Lower lobe of right lung (tissue), 2 donors: ENCODE data around the gene GPR25. TPM values are rescaled to one million over a fixed set of nuclear protein-coding genes. Genes with fewer than 3 reads are reported as not detected.
"Not testable (repeated sequence)": the region's sequence is repeated elsewhere in the genome, so short reads cannot be mapped to it uniquely, and the experiment has no call there.

Experiments used
- ATAC-seq, 2 donors: fragments of 200-7000 bp; cut with Tn5 transposase; one replicate each; pipeline ENCODE4 v1.9.1; 2020 to 2022; ENCODE audit warnings: mild to moderate bottlenecking in 2 of 2, moderate library complexity in 2 of 2
- DNase-seq: peaks from one replicate; pipeline ENCODE4 v3.0.0-alpha.2; 2020
- H3K27ac ChIP-seq: fragments of 200-600 bp; one replicate; pipeline ENCODE4 v1.8.0; 2022
- H3K27me3 ChIP-seq: fragments of 200-600 bp; one replicate; pipeline ENCODE4 v1.8.0; 2022; ENCODE audit warnings: low read depth
- H3K36me3 ChIP-seq: fragments of 200-600 bp; one replicate; pipeline ENCODE4 v1.8.0; 2022; ENCODE audit warnings: mild to moderate bottlenecking
- H3K4me1 ChIP-seq: fragments of 200-600 bp; one replicate; pipeline ENCODE4 v1.8.0; 2022
- H3K4me3 ChIP-seq: fragments of 200-600 bp; one replicate; pipeline ENCODE4 v1.8.0; 2022; ENCODE audit warnings: mild to moderate bottlenecking
- H3K9me3 ChIP-seq: fragments of 200-600 bp; one replicate; pipeline ENCODE4 v1.8.0; 2022
- intact Hi-C: fragments of 100-400 bp; cut with DNase I; formaldehyde crosslinking; loops from one replicate; pipeline ENCODE4 v1.11.0; 2022
- total RNA-seq: library from RNA; stranded (reverse); fragmentation: NEBNext Ultra II Directional; extraction: Animal tissue kit (Norgen Biotek cat#: 25700); gene quantifications from one replicate; pipeline ENCODE4 v1.2.1, GENCODE V29; 2021
- TF ChIP-seq, protein P1 (sequence below): fragments of 200-600 bp; IDR thresholded peaks from one replicate; pipeline ENCODE4 v1.8.0; 2022; ENCODE audit warnings: antibody characterized with exemption, mild to moderate bottlenecking
- donor health status: DM: no; HTN: yes; CAD: no; lungs with severe emphysema.

Gene GPR25
- total RNA-seq, 1 donor from 2014 or later = 0.62 TPM

DNA sequence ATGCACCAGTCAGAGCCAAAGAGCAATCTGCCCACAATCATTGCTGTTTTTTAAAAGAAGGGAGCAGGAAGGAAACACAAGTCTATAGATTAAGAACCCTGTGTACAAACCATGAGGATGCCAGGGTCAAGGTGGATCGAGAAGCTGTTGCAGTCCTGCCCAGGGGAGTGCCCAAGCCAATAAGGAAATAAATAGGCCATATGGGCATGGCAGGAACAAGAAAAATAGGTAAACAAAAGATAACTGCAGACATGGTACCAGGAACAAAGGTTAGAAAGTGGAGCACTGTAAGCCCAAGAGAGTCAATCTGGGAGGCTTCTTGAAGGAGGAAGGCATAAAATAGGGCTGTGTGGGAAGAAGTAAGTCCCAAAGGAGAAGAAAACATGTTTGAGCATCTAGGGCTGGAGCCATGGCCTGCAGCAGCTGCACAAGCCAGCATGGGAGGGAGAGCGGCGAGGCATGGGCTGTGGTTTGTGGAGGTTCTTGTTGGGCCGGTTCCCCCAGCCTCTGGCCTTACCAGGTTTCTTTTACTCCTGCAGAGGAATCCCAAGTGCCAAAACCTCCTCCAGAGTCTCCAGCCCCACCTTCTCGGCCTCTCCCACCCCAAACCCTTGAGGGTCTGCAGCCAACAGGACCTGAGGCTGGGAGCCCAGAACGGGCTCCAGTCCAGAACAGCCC lies 35.5 kb downstream of the GPR25 start:
- no peak for ATAC-seq
- no peak for DNase-seq
- intact Hi-C loops = no loop called here
- H3K4me1 ChIP-seq = no peaks in the 10 kb centered on the region
- H3K9me3 ChIP-seq = no peaks in the 10 kb centered on the region
- no peak overlapping the region for H3K4me3 ChIP-seq
- no peaks in the 10 kb centered on the region for H3K36me3 ChIP-seq
- no peak overlapping the region for H3K27ac ChIP-seq
- H3K27me3 ChIP-seq = no peaks in the 10 kb centered on the region
- TF ChIP-seq, protein P1, sequence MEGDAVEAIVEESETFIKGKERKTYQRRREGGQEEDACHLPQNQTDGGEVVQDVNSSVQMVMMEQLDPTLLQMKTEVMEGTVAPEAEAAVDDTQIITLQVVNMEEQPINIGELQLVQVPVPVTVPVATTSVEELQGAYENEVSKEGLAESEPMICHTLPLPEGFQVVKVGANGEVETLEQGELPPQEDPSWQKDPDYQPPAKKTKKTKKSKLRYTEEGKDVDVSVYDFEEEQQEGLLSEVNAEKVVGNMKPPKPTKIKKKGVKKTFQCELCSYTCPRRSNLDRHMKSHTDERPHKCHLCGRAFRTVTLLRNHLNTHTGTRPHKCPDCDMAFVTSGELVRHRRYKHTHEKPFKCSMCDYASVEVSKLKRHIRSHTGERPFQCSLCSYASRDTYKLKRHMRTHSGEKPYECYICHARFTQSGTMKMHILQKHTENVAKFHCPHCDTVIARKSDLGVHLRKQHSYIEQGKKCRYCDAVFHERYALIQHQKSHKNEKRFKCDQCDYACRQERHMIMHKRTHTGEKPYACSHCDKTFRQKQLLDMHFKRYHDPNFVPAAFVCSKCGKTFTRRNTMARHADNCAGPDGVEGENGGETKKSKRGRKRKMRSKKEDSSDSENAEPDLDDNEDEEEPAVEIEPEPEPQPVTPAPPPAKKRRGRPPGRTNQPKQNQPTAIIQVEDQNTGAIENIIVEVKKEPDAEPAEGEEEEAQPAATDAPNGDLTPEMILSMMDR = no peak

GRCh38 chr1:200909071-200909470 lies 36.3 kb downstream of the GPR25 start:
- DNase-seq = no peak
- intact Hi-C loops = no loop called here
- Histone ChIP-seq H3K36me3 (no peaks in the 10 kb centered on the region), H3K4me3 (no peak overlapping the region), H3K27ac (no peak overlapping the region), H3K9me3 (no peaks in the 10 kb centered on the region), H3K4me1 (no peaks in the 10 kb centered on the region), H3K27me3 (no peaks in the 10 kb centered on the region)
- no peak for ATAC-seq
- TF ChIP-seq, protein P1 = no peak

GRCh38 chr1:200909757-200910239 lies 37.0 kb downstream of the GPR25 start:
- no peak overlapping the region for H3K27ac ChIP-seq
- H3K9me3 ChIP-seq = no peaks in the 10 kb centered on the region
- DNase-seq (no peak), ATAC-seq (no peak)
- no peaks in the 10 kb centered on the region for H3K27me3 ChIP-seq
- intact Hi-C loops = no loop called here
- TF ChIP-seq, protein P1 = no peak
- H3K4me3 ChIP-seq = no peak overlapping the region
- H3K36me3 ChIP-seq = no peaks in the 10 kb centered on the region
- no peaks in the 10 kb centered on the region for H3K4me1 ChIP-seq

DNA sequence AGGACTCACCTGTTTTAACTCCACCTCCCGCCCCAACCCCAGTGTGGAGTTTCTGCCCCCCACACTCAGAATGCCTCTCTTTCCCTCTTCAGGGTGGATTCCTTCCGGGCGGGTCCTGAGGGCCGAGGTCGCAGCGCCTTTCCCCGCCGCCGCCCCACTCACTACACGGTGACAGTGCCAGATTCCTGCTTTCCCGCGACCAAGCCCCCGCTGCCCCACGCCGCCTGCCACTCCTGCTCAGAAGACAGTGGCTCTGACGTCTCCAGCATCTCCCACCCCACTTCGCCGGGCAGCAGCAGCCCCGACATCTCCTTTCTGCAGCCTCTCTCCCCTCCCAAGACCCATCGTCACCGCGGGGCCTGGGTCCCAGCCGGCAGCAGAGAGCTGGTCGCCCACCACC lies 38.6 kb downstream of the GPR25 start:
- no peak overlapping the region for H3K27ac ChIP-seq
- no peaks in the 10 kb centered on the region for H3K9me3 ChIP-seq
- TF ChIP-seq, protein P1 = no peak
- no peak for DNase-seq
- H3K36me3 ChIP-seq = no peaks in the 10 kb centered on the region
- H3K4me3 ChIP-seq = no peak overlapping the region
- H3K4me1 ChIP-seq = no peaks in the 10 kb centered on the region
- no peak for ATAC-seq
- H3K27me3 ChIP-seq = no peaks in the 10 kb centered on the region
- intact Hi-C loops = no loop called here

DNA sequence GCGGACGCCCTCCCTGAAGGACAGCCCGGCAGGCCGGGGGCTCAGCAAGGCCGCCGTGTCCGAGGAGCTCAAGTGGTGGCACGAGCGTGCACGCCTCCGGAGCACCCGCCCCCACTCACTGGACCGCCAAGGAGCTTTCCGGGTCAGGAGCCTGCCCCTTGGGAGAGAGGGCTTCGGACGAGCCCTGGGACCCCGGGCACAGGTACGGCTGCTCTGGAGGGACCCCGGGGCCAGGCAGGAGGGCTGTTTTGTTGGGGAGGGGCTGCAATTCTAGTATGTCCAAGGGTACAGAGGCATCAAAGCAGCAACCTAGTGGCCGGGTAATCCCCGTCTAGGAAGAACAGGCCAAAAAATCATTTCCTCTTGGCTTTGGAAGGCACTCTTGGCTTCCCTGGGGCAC lies 39.2 kb downstream of the GPR25 start:
- DNase-seq, H3K27ac ChIP-seq, H3K4me1 ChIP-seq, H3K9me3 ChIP-seq, H3K27me3 ChIP-seq, H3K36me3 ChIP-seq, H3K4me3 ChIP-seq, intact Hi-C loops: not testable (repeated sequence)
- ATAC-seq = peak in 1 of 2 donors; percentile 14

GRCh38 chr1:200912737-200913407 lies 40.1 kb downstream of the GPR25 start:
- H3K27me3 ChIP-seq = no peaks in the 10 kb centered on the region
- H3K36me3 ChIP-seq = no peaks in the 10 kb centered on the region
- TF ChIP-seq, protein P1 = no peak
- H3K9me3 ChIP-seq = no peaks in the 10 kb centered on the region
- DNase-seq (no peak), ATAC-seq (no peak)
- no peak overlapping the region for H3K4me3 ChIP-seq
- H3K27ac ChIP-seq = no peak overlapping the region
- H3K4me1 ChIP-seq = no peaks in the 10 kb centered on the region
- intact Hi-C loops = no loop called here
